HepG2 (cell line): ENCODE data around the gene SLC2A10. TPM values are rescaled to one million over a fixed set of nuclear protein-coding genes. Genes with fewer than 3 reads are reported as not detected.

ENCODE experiments used
- AKNA ChIP-seq: sonication (generic); formaldehyde crosslinking; IDR thresholded peaks from 2 replicates; pipeline ENCODE4 v1.4.0; 2020; ENCODE audit warnings: missing genetic modification reagents, borderline replicate concordance
- ARNTL ChIP-seq: sonication (generic); formaldehyde crosslinking; IDR thresholded peaks from 2 replicates; pipeline ENCODE4 v1.4.0; 2020; ENCODE audit warnings: mild to moderate bottlenecking, missing genetic modification reagents
- ATF7-NPFF ChIP-seq: sonication (generic); formaldehyde crosslinking; IDR thresholded peaks from 2 replicates; pipeline ENCODE4 v1.8.1; 2023; ENCODE audit warnings: mild to moderate bottlenecking, low read depth, missing genetic modification reagents, moderate library complexity
- CREBL2 ChIP-seq: sonication (generic); formaldehyde crosslinking; IDR thresholded peaks from 2 replicates; pipeline ENCODE4 v1.8.1; 2023; ENCODE audit warnings: missing genetic modification reagents, mild to moderate bottlenecking, borderline replicate concordance
- DRAP1 ChIP-seq: IDR thresholded peaks from 2 replicates; pipeline ENCODE4 v1.6.1; 2016; ENCODE audit warnings: missing genetic modification reagents, missing compliant biosample characterization
- FOSL1 ChIP-seq: sonication (generic); formaldehyde crosslinking; IDR thresholded peaks from 2 replicates; pipeline ENCODE4 v1.9.0; 2021; ENCODE audit warnings: missing genetic modification reagents, borderline replicate concordance
- JARID2 ChIP-seq: sonication (generic); formaldehyde crosslinking; IDR thresholded peaks from 2 replicates; pipeline ENCODE4 v1.8.1; 2023; ENCODE audit warnings: missing genetic modification reagents, inconsistent platforms; ENCODE audit not compliant: insufficient replicate concordance
- MBD4 ChIP-seq: IDR thresholded peaks from 2 replicates; pipeline ENCODE4 v1.6.1; 2012; ENCODE audit warnings: low read length, inconsistent platforms, borderline replicate concordance
- PHF5A ChIP-seq: IDR thresholded peaks from one replicate; pipeline ENCODE4 v1.6.1; 2018; ENCODE audit warnings: low read depth, missing genetic modification reagents; ENCODE audit not compliant: unreplicated experiment
- PRMT3 ChIP-seq: sonication (generic); formaldehyde crosslinking; IDR thresholded peaks from 2 replicates; pipeline ENCODE4 v1.8.1; 2022; ENCODE audit warnings: low read depth, mild to moderate bottlenecking, moderate library complexity, missing genetic modification reagents, borderline replicate concordance
- RFX1 ChIP-seq: fragments of 450-650 bp; IDR thresholded peaks from 2 replicates; pipeline ENCODE4 v1.6.1; 2017
- SALL1 ChIP-seq: sonication (generic); formaldehyde crosslinking; IDR thresholded peaks from 2 replicates; pipeline ENCODE4 v1.8.0; 2022; ENCODE audit warnings: mild to moderate bottlenecking, missing genetic modification reagents
- SIN3B ChIP-seq: fragments of 150-350 bp; IDR thresholded peaks from 2 replicates; pipeline ENCODE4 v1.6.1; 2014; ENCODE audit warnings: low read length
- TCF7L2 ChIP-seq: IDR thresholded peaks from 2 replicates; pipeline ENCODE4 v1.6.1; 2011; ENCODE audit warnings: mild to moderate bottlenecking, low read depth, low read length, moderate library complexity
- ZBTB7B ChIP-seq: sonication (generic); formaldehyde crosslinking; IDR thresholded peaks from 2 replicates; pipeline ENCODE4 v1.4.0; 2020; ENCODE audit warnings: missing genetic modification reagents
- ZC3H4 ChIP-seq: sonication (generic); formaldehyde crosslinking; IDR thresholded peaks from 2 replicates; pipeline ENCODE4 v1.4.0; 2020; ENCODE audit warnings: missing genetic modification reagents, borderline replicate concordance
- ZFX ChIP-seq: sonication (generic); formaldehyde crosslinking; IDR thresholded peaks from 2 replicates; pipeline ENCODE4 v1.4.0; 2020; ENCODE audit warnings: mild to moderate bottlenecking, low read depth, missing genetic modification reagents, moderate library complexity
- ZNF770 ChIP-seq: sonication (generic); formaldehyde crosslinking; IDR thresholded peaks from 2 replicates; pipeline ENCODE4 v1.5.0; 2020; ENCODE audit warnings: mild to moderate bottlenecking, missing genetic modification reagents
- polyA plus RNA-seq, 8 experiments: library from polyadenylated mRNA; depleted of rRNA in 3 of 8; stranded (reverse) in 7 of 8; unstranded in 1 of 8; fragments of >200 nt; fragmentation: Illumina TruSeq in 4 of 8; extraction: Trizol in 4 of 8; gene quantifications; 2 replicates each; pipeline versions ENCODE4 v1.2.1 to v1.2.3, GENCODE V29; 2011 to 2016; ENCODE audit warnings: low read depth in 4 of 8, missing spikeins in 1 of 8, mixed read lengths in 1 of 8; ENCODE audit not compliant: insufficient read depth in 1 of 8
- total RNA-seq, 5 experiments: library from RNA; depleted of rRNA; stranded (reverse); fragments of >200 nt; fragmentation: Illumina TruSeq; extraction: Trizol; gene quantifications; 2 replicates each; pipeline ENCODE4 v1.2.3, GENCODE V29; 2016; ENCODE audit warnings: low read depth in 1 of 5
- TF ChIP-seq, protein P1 (sequence below): sonication (generic); formaldehyde crosslinking; IDR thresholded peaks from 2 replicates; pipeline ENCODE4 v1.8.1; 2022; ENCODE audit warnings: mild to moderate bottlenecking, missing genetic modification reagents
- TF ChIP-seq, protein P2 (sequence below): sonication (generic); formaldehyde crosslinking; IDR thresholded peaks from 2 replicates; pipeline ENCODE4 v1.4.0; 2020; ENCODE audit warnings: low read depth, mild to moderate bottlenecking, missing genetic modification reagents

SLC2A10 gene
- total and polyA plus RNA-seq, 2 of the 13 experiments (the other 11 are each of a cell fraction or from before 2014, with no cell fraction given) = 16.0 to 18.4 TPM

- no peak for TF ChIP-seq ZNF770 (CRISPR knock-in tag)
- TF ChIP-seq ARNTL (CRISPR knock-in tag) = no peak
- TF ChIP-seq PRMT3 = no peak
- peak; percentile 67 for TF ChIP-seq JARID2 (CRISPR knock-in tag)
- TF ChIP-seq, protein P1, sequence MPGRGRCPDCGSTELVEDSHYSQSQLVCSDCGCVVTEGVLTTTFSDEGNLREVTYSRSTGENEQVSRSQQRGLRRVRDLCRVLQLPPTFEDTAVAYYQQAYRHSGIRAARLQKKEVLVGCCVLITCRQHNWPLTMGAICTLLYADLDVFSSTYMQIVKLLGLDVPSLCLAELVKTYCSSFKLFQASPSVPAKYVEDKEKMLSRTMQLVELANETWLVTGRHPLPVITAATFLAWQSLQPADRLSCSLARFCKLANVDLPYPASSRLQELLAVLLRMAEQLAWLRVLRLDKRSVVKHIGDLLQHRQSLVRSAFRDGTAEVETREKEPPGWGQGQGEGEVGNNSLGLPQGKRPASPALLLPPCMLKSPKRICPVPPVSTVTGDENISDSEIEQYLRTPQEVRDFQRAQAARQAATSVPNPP (CRISPR knock-in tag) = no peak
- no peak for TF ChIP-seq RFX1
- 0 out of 2 replicates have a peak, but pooled peaks have one; percentile 29 for TF ChIP-seq DRAP1 (CRISPR knock-in tag)
- no peak for TF ChIP-seq CREBL2
- TF ChIP-seq SIN3B = peak; percentile 53; the same call in 1 of the 2 replicates
- TF ChIP-seq FOSL1 (CRISPR knock-in tag) = no peak
- TF ChIP-seq SALL1 = no peak
- no peak for TF ChIP-seq ZBTB7B (CRISPR knock-in tag)
- TF ChIP-seq ZFX = 0 out of 2 replicates have a peak, but pooled peaks have one; percentile 24
- no peak for TF ChIP-seq AKNA (CRISPR knock-in tag)
- no peak for TF ChIP-seq ATF7-NPFF (CRISPR knock-in tag)
- TF ChIP-seq PHF5A = no peak
- TF ChIP-seq TCF7L2 = no peak
- TF ChIP-seq MBD4 = no peak
- TF ChIP-seq, protein P2, sequence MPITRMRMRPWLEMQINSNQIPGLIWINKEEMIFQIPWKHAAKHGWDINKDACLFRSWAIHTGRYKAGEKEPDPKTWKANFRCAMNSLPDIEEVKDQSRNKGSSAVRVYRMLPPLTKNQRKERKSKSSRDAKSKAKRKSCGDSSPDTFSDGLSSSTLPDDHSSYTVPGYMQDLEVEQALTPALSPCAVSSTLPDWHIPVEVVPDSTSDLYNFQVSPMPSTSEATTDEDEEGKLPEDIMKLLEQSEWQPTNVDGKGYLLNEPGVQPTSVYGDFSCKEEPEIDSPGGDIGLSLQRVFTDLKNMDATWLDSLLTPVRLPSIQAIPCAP (CRISPR knock-in tag) = no peak
- no peak for TF ChIP-seq ZC3H4 (CRISPR knock-in tag)
Observed at GRCh38 chr20:46699651-46700359, 9.6 kb upstream of the SLC2A10 start (continued).
